ENCODE measurements around the gene INTS4. TPM values are rescaled to one million over a fixed set of nuclear protein-coding genes. Genes with fewer than 3 reads are reported as not detected.

Gene INTS4
- total and polyA plus RNA-seq, 10 of the 15 experiments (the other 5 are each of a cell fraction or from before 2014, with no cell fraction given), result 20.2 to 50.5 (median 40.0) TPM

DNA sequence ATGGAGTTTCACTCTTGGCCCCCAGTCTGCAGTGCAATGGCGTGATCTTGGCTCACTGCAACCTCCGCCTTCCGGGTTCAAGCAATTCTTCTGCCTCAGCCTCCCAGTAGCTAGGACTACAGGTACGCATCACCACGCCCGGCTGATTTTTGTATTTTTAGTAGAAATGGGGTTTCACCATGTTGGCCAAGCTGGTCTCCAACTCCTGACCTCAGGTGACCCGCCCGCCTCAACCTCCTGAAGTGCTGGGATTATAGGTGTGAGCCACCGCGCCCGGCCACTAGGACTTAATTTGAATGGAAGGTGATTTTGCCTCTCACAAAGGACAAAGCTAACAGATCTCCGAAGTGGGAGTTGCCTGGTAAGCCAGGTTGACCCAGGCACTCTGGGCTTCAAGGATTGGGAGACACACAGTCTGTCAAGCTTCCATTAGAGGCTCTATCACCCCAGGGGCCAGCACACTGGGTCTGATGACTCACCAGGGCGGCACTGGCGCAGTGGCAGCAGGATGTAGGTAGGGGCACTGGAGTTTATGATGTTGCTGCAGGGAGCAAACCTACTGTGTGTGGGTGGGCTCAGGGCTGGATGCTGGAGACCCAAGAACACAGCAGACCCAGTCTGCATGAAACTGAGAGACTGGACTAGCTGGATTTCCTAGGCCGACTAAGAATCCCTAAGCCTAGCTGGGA is 46.4 kb upstream of the INTS4 start:
- RAD21 ChIA-PET (ENCODE audit: unreplicated experiment), result interaction anchor here (2.5 kb wide), 1 partner anchor 46 kb away, joined by 9 read pairs; no protein-coding TSS in a partner anchor
- Histone ChIP-seq H3K27me3 (replicated peaks in 1 of 2; ENCODE audit: control insufficient read depth in 2 of 2, insufficient read depth in 2 of 2, low read length in 1 of 2) (no peaks in the 10 kb centered on the region), H4K20me1 (ENCODE audit: control insufficient read depth, insufficient read depth) (no peaks in the 10 kb centered on the region), H3K9ac (ENCODE audit: control insufficient read depth, insufficient read depth, low read length) (no peak overlapping the region), H3K4me2 (ENCODE audit: control insufficient read depth, insufficient read depth) (no peak overlapping the region), H3K4me1 (ENCODE audit: control insufficient read depth, insufficient read depth, low read length) (peaks cover 7% of the 10 kb centered on the region), H3K9me3 (replicated peaks; ENCODE audit: control insufficient read depth, insufficient read depth, low read length) (no peaks in the 10 kb centered on the region), H3K79me2 (ENCODE audit: control insufficient read depth, insufficient read depth, low read length) (no peaks in the 10 kb centered on the region), H3K27ac (ENCODE audit: control insufficient read depth, insufficient read depth) (no peak overlapping the region), H3K4me3 (no peak overlapping the region), H3K36me3 (ENCODE audit: control insufficient read depth in 2 of 2, insufficient read depth in 2 of 2, low read length in 1 of 2) (no peaks in the 10 kb centered on the region), H2AFZ (ENCODE audit: control insufficient read depth, low read depth, low read length) (no peak overlapping the region)
- CTCF ChIA-PET, result interaction anchor here (1.1 to 1.4 kb wide), 2 partner anchors 34 to 46 kb away, joined by 3 read pairs; partner anchors contain the start of gene INTS4
- FAIRE-seq (no peak), DNase-seq (ENCODE audit: low read depth, low spot score) (no peak), ATAC-seq (no peak)
- POLR2A ChIA-PET, result interaction anchor here (0.9 to 1.0 kb wide), 2 partner anchors 20 to 46 kb away, joined by 3 to 5 read pairs; partner anchors contain the start of gene INTS4
- intact Hi-C loops (cut with micrococcal nuclease; ENCODE audit: unreplicated experiment) (no loop called here), in situ Hi-C loops (cut with MboI) (no loop called here)
- BruUV-seq (replicated peaks), result no TSS peak
- TF ChIP-seq BRCA1 (IDR thresholded peaks at IDR 0.05; ENCODE audit: low read depth, low read length) (no peak), PML (IDR thresholded peaks at IDR 0.05; ENCODE audit: low read length) (no peak), KLF5 (IDR thresholded peaks at IDR 0.05; ENCODE audit: partially characterized antibody) (no peak), ZZZ3 (IDR thresholded peaks at IDR 0.05; ENCODE audit: control insufficient read depth, insufficient read length, low read depth) (no peak), KAT2A (conservative IDR thresholded peaks at IDR 0.05; ENCODE audit: control insufficient read depth, low read depth, low read length) (no peak), GABPA (IDR thresholded peaks at IDR 0.05; ENCODE audit: low read depth) (no peak), ZNF622 (IDR thresholded peaks at IDR 0.05) (no peak), CEBPB (IDR thresholded peaks at IDR 0.05; ENCODE audit: borderline replicate concordance in 1 of 2, low read depth in 2 of 2, low read length in 2 of 2) (no peak), NFYB (IDR thresholded peaks at IDR 0.05; ENCODE audit: insufficient read depth, low read depth, low read length) (no peak), SMARCA5 (IDR thresholded peaks at IDR 0.05) (no peak), STAT3 (IDR thresholded peaks at IDR 0.05; ENCODE audit: low read depth, low read length) (no peak)
- TF ChIP-seq, protein P1, sequence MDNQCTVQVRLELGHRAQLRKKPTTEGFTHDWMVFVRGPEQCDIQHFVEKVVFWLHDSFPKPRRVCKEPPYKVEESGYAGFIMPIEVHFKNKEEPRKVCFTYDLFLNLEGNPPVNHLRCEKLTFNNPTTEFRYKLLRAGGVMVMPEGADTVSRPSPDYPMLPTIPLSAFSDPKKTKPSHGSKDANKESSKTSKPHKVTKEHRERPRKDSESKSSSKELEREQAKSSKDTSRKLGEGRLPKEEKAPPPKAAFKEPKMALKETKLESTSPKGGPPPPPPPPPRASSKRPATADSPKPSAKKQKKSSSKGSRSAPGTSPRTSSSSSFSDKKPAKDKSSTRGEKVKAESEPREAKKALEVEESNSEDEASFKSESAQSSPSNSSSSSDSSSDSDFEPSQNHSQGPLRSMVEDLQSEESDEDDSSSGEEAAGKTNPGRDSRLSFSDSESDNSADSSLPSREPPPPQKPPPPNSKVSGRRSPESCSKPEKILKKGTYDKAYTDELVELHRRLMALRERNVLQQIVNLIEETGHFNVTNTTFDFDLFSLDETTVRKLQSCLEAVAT (IDR thresholded peaks at IDR 0.05), result no peak
- TF ChIP-seq, protein P2, sequence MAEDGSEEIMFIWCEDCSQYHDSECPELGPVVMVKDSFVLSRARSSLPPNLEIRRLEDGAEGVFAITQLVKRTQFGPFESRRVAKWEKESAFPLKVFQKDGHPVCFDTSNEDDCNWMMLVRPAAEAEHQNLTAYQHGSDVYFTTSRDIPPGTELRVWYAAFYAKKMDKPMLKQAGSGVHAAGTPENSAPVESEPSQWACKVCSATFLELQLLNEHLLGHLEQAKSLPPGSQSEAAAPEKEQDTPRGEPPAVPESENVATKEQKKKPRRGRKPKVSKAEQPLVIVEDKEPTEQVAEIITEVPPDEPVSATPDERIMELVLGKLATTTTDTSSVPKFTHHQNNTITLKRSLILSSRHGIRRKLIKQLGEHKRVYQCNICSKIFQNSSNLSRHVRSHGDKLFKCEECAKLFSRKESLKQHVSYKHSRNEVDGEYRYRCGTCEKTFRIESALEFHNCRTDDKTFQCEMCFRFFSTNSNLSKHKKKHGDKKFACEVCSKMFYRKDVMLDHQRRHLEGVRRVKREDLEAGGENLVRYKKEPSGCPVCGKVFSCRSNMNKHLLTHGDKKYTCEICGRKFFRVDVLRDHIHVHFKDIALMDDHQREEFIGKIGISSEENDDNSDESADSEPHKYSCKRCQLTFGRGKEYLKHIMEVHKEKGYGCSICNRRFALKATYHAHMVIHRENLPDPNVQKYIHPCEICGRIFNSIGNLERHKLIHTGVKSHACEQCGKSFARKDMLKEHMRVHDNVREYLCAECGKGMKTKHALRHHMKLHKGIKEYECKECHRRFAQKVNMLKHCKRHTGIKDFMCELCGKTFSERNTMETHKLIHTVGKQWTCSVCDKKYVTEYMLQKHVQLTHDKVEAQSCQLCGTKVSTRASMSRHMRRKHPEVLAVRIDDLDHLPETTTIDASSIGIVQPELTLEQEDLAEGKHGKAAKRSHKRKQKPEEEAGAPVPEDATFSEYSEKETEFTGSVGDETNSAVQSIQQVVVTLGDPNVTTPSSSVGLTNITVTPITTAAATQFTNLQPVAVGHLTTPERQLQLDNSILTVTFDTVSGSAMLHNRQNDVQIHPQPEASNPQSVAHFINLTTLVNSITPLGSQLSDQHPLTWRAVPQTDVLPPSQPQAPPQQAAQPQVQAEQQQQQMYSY (CRISPR knock-in tag; IDR thresholded peaks at IDR 0.05), result no peak
- WGBS (ENCODE audit: insufficient coverage, insufficient replicate concordance, low lambda C conversion rate, missing lambda C conversion rate), result 89% methylated on average over 15 of the region's 15 CpGs
- SMC1A ChIA-PET (ENCODE audit: uncharacterized antibody, unreplicated experiment), result interaction anchor here (0.9 to 1.1 kb wide), 3 partner anchors 13 to 264 kb away, joined by 3 read pairs; partner anchors contain the start of gene INTS4

All from GM12878 (cell line).